Measurements from ENCODE around the gene NCK1. TPM values are rescaled to one million over a fixed set of nuclear protein-coding genes. Genes with fewer than 3 reads are reported as not detected.

NCK1 gene
- total RNA-seq, 1 donor from 2014 or later: 27.6 TPM

DNA sequence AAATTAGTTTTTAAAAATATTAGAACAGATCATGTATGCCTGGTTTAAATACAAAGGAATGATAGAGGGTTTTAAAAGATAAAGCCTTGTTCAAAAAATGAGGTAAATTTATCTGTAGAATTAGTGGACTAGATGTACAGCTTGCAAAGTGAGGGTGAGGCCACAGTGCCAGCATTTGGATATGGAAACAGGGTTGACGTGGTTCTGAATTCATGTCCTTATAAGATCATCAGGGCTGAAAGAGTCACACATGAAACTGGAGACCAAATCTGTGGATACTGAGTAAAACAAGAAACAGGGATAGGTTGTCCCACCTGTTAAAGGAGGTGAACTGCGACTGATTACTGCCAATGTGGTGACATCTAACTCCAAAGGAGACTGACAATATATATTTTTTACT, 46.3 kb downstream of the NCK1 start:
- no peak for DNase-seq (ENCODE audit: low spot score)

- DNase-seq (ENCODE audit: low spot score): no peak
Observed at GRCh38 chr3:136909187-136909586, 47.2 kb downstream of the NCK1 start.

- DNase-seq (ENCODE audit: low spot score): no peak
Observed at GRCh38 chr3:136910697-136911096, 48.7 kb downstream of the NCK1 start.

- DNase-seq (ENCODE audit: low spot score): no peak
Observed at GRCh38 chr3:136913168-136913567, 51.2 kb downstream of the NCK1 start.

DNA sequence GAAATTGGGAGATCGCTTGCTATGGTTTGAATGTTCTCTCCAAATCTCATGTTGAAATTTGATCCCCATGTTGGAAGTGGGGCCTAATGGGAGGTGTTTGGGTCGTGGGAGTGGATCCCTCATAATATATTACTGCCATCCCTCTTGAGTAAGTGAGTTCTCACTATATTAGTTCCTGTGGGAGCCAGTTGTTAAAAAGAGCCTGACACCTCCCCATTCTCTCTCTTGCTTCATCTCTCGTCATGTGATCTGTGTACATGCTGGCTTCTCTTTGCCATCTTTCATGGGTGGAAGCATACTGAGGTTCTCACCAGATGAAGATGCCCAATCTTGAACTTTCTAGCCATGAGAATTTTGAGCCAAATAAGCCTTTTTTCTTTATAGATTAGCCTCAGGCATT, 52.7 kb downstream of the NCK1 start:
- DNase-seq (ENCODE audit: low spot score): no peak

- no peak for DNase-seq (ENCODE audit: low spot score)
Observed at GRCh38 chr3:136916223-136916622, 54.2 kb downstream of the NCK1 start.

GRCh38 chr3:136919799-136920580, 58.0 kb downstream of the NCK1 start:
- no peak for DNase-seq (ENCODE audit: low spot score)

DNA sequence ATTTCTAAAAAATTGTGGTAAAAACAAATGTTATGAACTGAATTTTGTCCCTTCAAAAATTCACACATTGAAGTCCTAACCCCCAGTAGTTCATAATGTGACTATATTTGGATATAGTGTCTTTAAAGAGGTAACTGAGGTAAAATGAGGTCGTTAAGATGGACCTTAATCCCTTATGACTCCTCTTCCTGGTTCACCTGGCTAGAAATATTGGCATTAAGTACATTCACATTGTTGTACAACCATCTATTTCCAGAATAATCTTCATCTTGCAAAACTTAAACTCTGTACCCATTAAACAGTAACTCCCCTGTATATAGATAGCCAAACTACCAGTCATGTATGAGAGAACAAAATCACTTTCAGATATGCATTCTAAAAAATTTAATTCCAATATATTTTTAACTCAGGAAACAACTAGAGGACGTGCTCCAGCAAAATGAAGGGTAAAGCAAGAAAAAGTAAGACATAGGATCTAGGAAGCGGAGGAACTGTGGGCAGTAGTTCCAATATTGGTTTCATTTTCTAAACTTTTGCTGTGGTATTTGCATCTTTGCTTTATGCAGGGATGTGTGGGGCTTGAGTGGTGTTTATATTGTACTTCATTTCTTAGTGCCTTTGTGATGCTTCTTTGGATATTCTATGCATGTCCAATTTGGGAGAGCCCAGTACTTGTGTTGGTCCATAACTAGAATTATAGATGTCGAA, 59.0 kb downstream of the NCK1 start:
- DNase-seq (ENCODE audit: low spot score): no peak

DNA sequence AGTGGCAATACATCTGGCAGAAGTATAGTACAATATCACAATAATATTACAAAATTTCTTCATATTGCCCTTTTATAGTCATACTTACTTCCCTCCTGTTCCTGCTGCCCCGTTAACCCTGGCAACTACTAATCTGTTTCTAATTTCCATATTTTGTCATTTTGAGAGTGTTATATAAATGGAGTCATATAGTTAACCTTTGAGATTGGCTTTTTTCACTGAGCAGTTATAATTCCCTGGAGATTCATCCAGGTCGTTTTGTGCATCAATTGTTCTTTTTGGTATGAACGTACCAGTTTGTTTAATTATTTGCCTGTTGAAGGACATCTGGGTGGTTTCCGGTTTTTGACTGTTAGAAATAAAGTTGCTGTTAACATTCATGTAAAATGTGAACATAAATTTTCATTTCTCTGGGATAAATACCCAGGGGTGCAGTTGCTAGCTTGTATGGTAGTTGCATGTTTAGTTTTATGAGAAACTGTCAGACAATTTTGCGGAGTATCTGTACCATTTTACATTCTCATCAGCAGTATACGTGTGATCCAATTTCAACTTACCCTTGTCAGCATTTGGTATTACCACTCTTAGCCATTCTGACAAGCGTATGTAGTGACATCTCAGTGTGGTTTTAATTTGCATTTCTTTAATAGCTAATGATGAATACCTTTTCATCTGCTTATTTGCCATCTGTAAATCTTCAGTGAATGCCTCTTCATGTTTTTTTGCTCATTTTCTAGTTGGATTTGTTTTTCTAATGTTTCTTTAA, 63.6 kb downstream of the NCK1 start:
- no peak for DNase-seq (ENCODE audit: low spot score)

DNA sequence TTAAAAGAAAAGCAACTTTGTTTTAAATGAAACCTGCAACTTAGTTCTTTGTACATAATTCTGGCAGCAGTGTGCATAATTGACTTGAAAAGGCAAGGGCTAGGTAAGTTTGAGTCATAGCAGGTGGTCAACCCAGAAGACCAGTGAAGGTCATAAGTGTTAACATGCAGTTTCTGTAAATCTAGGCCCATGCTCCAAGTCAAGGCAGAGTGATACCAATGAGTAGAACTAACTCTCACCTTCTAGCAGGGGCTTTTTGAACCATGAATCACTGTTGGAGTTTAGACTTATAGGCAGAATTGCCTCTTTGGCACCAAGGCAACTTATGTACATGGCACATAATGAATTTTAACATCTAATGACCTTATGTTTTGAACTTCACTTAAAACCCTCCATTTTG, 66.2 kb downstream of the NCK1 start:
- no peak for DNase-seq (ENCODE audit: low spot score)

GRCh38 chr3:136929977-136930670, 68.1 kb downstream of the NCK1 start:
- DNase-seq (ENCODE audit: low spot score): peak; percentile 71

- no peak for DNase-seq (ENCODE audit: low spot score)
Observed at GRCh38 chr3:136931606-136932005, 69.6 kb downstream of the NCK1 start.

- DNase-seq (ENCODE audit: low spot score): no peak
Observed at GRCh38 chr3:136932523-136932922, 70.5 kb downstream of the NCK1 start.

DNA sequence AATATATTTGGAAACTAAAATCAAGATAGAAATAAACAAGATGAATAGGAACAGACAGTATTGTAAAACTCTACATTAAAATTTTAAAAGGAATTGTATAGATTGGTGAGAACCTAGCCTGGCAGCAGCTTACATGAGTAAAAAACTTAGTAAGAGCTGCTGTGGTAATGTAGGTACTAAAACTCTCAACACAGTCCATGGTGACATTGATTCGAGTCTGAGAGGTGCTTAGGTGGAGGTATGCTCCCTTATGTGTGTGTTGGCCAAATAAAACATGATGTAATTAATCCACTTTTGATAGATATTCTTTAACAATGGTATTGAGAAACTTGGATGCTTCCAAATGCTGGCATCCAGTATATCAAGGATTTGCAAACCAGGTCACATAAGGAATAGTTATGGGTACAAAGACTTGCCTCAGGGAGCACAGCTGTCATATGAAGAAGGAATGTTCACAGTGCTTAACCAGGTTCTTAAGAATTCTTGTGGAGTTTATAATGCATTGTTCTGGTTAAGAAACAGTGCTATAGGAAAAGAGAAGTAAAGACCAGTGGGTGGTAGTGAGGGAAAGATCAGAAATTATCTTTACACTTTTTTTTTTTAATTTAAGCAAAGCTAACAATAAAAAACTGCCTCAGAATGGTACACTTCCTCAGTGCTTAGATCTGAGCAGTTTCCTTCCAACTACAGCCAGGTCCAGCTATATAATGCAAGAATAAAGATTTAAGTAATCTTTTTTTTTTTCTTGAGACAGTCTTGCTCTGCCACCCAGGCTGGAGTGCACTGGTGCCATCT, 71.2 kb downstream of the NCK1 start:
- DNase-seq (ENCODE audit: low spot score): no peak

DNA sequence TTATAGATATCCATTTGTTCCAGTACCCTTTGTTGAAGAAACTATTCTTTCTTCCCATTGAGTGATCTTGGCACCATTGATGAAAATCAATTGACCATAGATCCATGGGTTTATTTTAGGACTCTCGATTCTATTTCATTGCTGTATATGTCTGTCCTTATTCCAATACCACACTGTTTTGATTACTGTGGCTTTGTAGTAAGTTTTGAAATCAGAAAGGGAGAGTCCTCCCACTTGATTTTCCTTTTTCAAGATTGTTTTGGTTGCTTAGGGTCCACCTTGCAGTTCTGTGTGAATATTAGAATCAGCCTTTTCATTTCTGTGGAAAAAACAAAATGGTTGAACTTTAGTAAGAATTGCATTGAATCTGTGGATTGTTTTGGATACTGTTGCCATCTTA, 75.2 kb downstream of the NCK1 start:
- no peak for DNase-seq (ENCODE audit: low spot score)

DNA sequence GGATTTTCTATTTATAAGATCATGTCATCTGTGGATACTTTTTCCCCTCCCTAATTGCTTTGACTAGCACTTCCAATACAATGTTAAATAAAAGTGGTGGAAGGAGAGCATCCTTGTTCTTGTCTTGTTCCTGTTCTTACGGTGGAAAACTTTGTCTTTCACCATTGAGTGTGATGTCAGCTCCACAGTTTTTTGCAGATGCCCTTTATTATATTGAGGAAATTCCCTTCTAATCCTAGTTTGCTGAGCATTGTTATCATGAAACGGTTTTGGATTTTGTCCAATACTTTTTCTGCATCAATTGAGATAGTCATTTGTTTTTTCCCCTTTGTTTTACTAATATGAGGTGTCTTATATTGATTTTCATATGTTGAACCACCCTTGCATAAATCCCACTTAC, 75.8 kb downstream of the NCK1 start:
- no peak for DNase-seq (ENCODE audit: low spot score)

DNA sequence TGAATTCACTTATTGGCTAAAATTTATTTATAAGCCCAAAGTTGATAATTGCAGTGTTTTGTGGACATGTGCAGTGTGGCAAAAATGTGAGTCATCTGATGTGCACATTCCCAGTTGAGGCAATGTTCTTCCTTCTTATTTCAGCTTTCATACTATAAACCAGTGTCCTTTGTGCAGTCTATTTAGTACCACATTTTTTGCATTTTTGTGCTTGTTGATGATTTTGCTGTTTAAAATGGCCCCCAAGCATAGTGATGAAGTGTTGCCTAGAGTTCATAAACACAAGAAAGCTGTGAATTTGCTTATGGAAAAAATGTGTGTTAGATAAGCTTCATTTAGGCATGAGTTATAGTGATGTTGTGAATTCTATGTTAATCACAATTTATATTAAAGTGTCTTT, 76.3 kb downstream of the NCK1 start:
- DNase-seq (ENCODE audit: low spot score): no peak

DNA sequence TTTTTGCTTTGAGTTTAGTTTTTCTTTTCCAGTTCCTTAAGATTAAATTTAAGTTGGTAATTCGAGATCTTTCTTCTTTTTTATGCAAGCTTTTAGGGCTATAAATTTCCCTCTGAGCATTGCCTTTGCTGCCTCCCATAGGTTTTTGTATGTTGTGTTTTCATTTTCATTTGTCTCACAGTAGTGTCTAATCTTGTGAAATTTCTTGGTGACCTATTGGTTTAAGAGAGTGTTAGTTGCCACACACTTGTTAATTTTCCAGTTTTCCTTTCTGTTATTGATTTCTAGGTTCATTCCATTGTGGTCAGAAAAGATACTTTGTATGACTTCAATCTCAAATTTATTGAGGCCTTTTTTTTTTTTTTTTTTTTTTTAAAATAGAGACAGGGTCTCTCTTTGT, 77.5 kb downstream of the NCK1 start:
- DNase-seq (ENCODE audit: low spot score): no peak

DNA sequence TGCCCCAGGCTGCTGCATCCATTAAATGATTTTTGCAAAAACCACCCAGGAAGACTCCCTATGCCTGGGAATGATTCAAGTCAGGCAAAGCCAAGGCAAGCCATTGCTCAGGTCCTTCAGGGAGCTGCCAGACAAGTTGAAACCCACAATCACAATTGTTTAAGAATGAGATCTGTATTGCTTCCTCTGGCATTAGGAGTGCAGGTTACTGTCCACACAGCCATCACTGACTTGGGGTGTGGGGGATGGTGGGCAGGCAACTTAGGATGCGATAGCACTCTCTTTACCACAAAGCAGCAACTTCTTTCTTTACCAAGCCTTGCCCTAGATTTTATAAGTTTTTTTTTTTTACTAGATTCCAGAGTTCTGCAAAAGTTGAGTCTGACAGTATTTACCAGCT, 80.8 kb downstream of the NCK1 start:
- no peak for DNase-seq (ENCODE audit: low spot score)

DNA sequence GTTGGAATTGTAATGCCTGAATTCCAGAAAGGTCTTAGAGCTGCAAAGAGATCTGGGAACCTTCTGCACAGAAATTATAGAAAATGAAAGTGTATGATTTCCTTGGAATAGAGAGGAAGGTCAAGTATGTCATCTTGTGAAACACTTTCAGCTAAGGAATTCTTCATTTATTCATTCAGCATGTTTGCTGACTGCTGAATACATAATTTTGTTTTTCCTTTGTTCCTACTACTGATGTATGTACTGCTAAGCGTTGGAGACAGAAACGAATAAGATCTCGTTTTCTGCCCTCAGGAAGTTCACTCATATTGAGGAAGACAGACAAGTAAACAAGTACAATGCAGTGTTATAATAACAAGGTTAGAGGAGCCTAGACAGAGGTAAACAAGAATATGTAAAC, 81.4 kb downstream of the NCK1 start:
- DNase-seq (ENCODE audit: low spot score): no peak

- DNase-seq (ENCODE audit: low spot score): no peak
Observed at GRCh38 chr3:136946978-136947377, 85.0 kb downstream of the NCK1 start.
